Measurements from ENCODE around the gene ROPN1.

ROPN1 gene

DNA sequence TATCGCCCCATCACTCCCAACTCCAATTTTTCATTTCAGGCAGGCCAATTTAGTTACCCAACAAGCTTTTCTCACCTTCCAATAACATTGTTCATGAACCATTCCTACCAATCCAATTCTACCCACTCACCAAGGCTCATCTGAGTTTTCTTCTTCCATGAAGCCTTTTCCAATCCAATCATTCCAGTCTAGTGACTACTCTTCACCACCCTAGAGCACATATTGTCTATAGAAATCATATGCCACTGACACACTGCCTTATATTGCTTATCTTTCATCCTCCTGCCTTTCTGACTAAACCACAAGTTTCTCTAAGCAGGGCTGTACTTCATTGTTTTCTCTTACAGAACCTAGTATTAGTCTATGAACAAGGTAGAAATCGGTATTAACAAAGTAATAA, 42.3 kb downstream of the ROPN1 start:
- DNase-seq (ENCODE audit: low read depth in 2 of 2): no peak

DNA sequence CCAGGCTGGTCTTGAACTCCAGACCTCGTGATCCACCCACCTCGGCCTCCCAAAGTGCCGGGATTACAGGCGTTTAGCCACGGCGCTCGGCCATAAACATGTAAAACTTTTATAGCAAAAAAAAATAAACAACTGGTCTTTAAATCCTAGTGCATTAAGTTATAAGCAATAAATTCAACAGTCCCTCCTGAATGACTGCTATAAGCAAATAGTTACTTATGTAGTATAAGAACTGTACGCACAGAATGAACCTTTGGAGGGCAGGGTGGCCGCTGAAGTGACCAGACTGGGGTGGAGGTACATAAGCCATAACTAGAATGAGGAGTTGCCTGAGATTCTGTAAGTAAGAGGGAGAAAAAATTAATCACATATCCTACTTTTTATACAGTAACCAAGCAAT, 43.5 kb downstream of the ROPN1 start:
- no peak for DNase-seq (ENCODE audit: low read depth in 2 of 2)

DNA sequence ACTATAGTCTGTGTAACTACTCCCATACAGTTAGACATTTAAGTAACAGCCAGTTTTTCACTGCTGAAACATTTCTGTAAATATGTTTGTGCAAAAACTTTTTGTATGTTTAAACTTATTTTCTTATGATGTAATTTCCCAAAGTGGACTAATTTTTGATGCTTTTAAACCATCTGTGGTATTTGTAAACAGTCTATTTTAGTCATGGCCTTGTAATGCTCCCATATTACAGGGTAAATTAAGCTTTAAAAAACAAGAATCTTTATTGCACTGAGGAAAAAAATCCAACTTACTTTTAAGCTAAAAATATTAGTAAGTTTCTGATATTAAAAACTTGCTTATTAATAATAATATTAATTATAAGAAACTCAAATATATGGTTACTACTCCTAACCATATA, 44.4 kb downstream of the ROPN1 start:
- DNase-seq (ENCODE audit: low read depth in 2 of 2): no peak

DNA sequence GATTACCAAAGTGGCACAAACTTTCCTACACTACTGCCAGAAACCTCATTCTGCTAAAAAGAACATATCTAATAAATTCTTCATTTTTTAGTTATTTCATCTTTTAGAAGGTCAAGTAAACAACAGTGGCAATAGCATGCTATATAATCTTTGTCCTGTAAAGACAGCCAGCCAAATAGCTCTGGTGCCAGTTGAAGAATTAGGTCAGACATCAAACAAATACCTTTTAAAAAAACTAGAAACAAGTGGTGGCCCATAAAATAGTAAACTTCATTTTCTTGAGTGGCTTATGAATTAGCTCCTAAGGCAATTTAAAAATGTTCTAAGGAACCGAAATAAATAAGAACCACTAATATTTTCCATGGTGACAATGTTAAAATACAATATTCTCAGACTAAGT, 50.4 kb downstream of the ROPN1 start:
- DNase-seq (ENCODE audit: low read depth in 2 of 2): no peak

DNA sequence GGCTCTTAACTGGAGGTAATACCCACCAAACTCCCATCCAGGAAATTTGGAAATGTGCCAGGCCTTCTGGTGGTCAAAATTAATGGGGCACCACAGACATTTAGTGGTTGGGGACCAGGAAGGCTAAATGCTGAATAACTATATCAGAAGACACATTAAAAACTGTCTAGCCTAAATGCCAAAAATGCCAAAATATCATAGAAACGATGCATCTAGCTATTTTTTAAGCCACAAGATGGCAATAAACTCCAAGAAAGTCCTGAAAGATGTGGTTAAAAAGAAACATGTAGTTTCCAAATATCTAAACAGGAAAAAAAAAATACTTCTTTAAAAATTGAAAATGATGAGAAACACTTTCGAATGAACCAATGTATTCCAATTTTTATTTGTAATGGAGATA, 50.8 kb downstream of the ROPN1 start:
- DNase-seq (ENCODE audit: low read depth in 2 of 2): no peak

DNA sequence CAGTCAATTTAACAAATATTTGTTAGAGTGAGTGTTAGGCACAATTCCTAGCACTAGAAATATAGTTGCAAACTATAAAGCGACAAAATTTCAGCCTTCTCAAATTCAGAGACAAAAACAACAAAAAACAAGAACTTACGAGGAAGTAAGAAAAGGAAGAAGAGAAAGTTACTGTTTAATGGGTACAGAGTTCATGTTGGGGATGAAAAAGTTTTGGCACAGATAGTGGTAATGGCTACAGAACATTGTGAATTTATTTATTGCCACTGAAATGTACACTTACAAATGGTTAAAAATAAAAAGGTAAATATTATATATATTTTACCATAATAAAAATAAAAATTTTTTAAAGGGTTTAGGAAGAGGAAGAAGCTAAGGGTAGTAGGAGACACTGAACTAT, 52.2 kb downstream of the ROPN1 start:
- DNase-seq (ENCODE audit: low read depth in 2 of 2): no peak

DNA sequence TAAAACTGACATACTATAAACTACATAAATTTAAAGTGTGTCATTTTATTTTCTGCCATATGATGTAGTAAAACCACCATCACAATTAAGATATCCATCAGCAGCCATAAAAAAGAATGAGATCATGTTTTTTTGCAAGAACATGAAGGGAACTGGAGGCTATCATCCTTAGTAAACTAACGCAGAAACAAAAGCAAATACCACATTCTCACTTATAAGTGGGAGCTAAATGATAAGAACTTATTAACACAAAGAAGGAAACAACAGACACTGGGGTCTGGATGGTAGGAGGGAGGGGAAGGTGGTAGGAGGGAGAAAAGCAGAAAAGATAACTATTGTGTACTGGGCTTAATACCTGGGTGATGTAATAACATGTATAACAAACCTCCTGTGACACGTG, 55.5 kb downstream of the ROPN1 start:
- DNase-seq (ENCODE audit: low read depth in 2 of 2): no peak

- DNase-seq (ENCODE audit: low read depth in 2 of 2): no peak
These were observed 56.1 kb downstream of the ROPN1 start for GRCh38 chr3:123935830-123936229.

DNA sequence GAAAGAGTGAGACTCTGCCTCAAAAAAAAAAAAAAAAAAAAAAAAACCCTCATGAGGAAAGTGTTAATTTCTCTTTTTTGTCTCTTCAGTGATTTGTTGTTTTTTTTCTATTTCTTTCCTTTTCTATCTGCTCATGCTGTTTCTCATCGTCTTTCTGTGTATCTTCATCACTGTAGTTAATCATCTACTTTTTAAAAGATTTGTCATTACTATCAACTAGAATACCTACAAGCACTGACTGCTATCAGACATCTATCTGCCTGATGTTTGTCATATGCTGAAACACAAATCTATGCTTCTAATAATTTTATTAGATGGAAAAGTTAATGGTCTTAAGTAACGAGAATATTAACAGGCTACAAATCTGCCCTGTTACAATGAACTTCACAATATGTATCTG, 57.7 kb downstream of the ROPN1 start:
- no peak for DNase-seq (ENCODE audit: low read depth in 2 of 2)

DNA sequence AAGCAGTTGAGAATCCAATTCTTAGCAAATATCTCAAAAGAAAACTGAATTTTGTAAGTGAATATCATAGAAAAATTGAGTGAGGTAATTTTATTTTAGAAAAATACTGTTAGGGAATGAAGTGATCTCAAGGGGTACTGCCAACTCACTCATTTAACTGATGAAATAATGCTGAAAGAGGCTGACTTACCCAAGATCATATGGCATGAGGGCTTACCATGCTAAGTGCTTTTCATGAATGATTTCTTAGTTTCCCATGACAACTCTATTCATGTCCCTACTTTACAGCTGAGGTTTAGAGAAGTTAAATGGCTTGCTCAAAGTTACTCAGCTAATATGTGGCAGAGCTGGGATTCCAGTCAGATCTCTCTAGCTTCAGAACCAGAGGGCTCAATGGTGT, 61.5 kb downstream of the ROPN1 start:
- no peak for DNase-seq (ENCODE audit: low read depth in 2 of 2)

GRCh38 chr3:123929325-123929724, 62.6 kb downstream of the ROPN1 start:
- DNase-seq (ENCODE audit: low read depth in 2 of 2): no peak

- no peak for DNase-seq (ENCODE audit: low read depth in 2 of 2)
These were observed 65.5 kb downstream of the ROPN1 start for GRCh38 chr3:123926396-123926795.

DNA sequence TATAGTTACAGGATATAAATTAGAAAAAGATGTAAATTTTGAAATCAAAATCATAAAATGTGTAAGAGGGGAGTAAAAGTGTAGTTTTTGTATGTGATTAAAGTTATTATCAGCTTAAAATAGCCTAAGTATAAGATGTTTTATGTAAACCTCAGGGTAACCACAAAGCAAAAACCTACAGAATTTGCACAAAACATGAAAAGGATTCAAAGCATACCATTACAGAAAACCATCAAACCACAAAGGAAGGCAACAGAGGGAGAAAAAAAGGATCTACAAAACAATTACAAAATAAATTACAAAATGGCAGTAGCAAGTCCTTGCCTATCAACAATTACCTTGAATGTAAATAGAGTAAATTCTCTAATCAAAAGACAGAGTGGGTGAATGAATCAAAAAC, 71.1 kb downstream of the ROPN1 start:
- no peak for DNase-seq (ENCODE audit: low read depth in 2 of 2)

DNA sequence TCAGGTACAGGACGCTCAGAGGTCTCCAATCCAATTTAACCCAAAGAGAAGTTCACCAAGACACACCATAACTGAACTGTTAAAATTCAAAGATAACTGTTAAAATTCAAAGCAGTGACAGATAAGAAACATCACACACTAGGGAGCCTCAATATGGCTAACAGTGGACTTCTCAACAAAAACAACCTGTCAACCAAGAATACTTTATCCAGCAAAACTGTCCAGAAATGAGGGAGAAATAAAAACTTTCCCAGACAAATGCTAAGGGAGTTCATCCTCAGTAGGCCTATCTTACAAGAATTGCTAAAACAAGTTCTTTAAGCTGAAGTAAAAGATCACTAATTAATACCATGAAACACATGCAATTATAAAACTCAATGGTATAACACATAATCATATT, 71.5 kb downstream of the ROPN1 start:
- DNase-seq (ENCODE audit: low read depth in 2 of 2): no peak

- DNase-seq (ENCODE audit: low read depth in 2 of 2): no peak
These were observed 72.6 kb downstream of the ROPN1 start for GRCh38 chr3:123919353-123919752.
